H9 (cell line): ENCODE data around the gene SLC19A1. TPM values are rescaled to one million over a fixed set of nuclear protein-coding genes. Genes with fewer than 3 reads are reported as not detected.

ENCODE experiments used
- DNase-seq: peaks from one replicate; pipeline ENCODE4 v3.0.0-alpha.2; 2017
- H2AFZ ChIP-seq: one replicate; pipeline ENCODE4 v1.6.1; 2013; ENCODE audit warnings: mild to moderate bottlenecking, low read length, control low read depth, moderate library complexity
- H2AK5ac ChIP-seq: 2 replicates; pipeline ENCODE4 v1.6.1; 2013; ENCODE audit warnings: low read length, control low read depth, mixed read lengths; ENCODE audit not compliant: insufficient read length
- H2BK120ac ChIP-seq: one replicate; pipeline ENCODE4 v1.6.1; 2013; ENCODE audit warnings: low read depth, mild to moderate bottlenecking, low read length, control low read depth, inconsistent platforms; ENCODE audit not compliant: poor library complexity, severe bottlenecking
- H2BK12ac ChIP-seq: 2 replicates; pipeline ENCODE4 v1.6.1; 2013; ENCODE audit warnings: low read length, control low read depth, mixed read lengths, low read depth; ENCODE audit not compliant: insufficient read length
- H2BK15ac ChIP-seq: 2 replicates; pipeline ENCODE4 v1.6.1; 2013; ENCODE audit warnings: low read depth, low read length, control low read depth
- H2BK20ac ChIP-seq: one replicate; pipeline ENCODE4 v1.6.1; 2013; ENCODE audit warnings: low read depth, mild to moderate bottlenecking, low read length, control low read depth, inconsistent platforms; ENCODE audit not compliant: poor library complexity, severe bottlenecking
- H2BK5ac ChIP-seq: 2 replicates; pipeline ENCODE4 v1.6.1; 2013; ENCODE audit warnings: low read length, control low read depth, mixed read lengths; ENCODE audit not compliant: insufficient read length
- H3K14ac ChIP-seq: 2 replicates; pipeline ENCODE4 v1.6.1; 2013; ENCODE audit warnings: low read length, control low read depth; ENCODE audit not compliant: insufficient read depth
- H3K18ac ChIP-seq: 2 replicates; pipeline ENCODE4 v1.6.1; 2013; ENCODE audit warnings: low read depth, mild to moderate bottlenecking, mixed read lengths, low read length, control low read depth; ENCODE audit not compliant: insufficient read length
- H3K23ac ChIP-seq: 2 replicates; pipeline ENCODE4 v1.6.1; 2013; ENCODE audit warnings: low read length, control low read depth, mixed read lengths, low read depth; ENCODE audit not compliant: insufficient read length
- H3K23me2 ChIP-seq: 2 replicates; pipeline ENCODE4 v1.6.1; 2013; ENCODE audit warnings: low read depth, mild to moderate bottlenecking, mixed read lengths, low read length, control low read depth; ENCODE audit not compliant: insufficient read length, poor library complexity, severe bottlenecking
- H3K27ac ChIP-seq: 2 replicates; pipeline ENCODE4 v1.5.1; 2013; ENCODE audit warnings: low read length, control low read depth, mixed read lengths, low read depth; ENCODE audit not compliant: insufficient read length
- H3K27me3 ChIP-seq: 2 replicates; pipeline ENCODE4 v1.6.1; 2013; ENCODE audit warnings: low read length, control low read depth, inconsistent platforms; ENCODE audit not compliant: insufficient read depth
- H3K4ac ChIP-seq: 2 replicates; pipeline ENCODE4 v1.6.1; 2013; ENCODE audit warnings: low read depth, mild to moderate bottlenecking, control low read depth, inconsistent platforms, low read length, moderate library complexity
- H3K4me1 ChIP-seq: 2 replicates; pipeline ENCODE4 v1.6.1; 2013; ENCODE audit warnings: low read length, control low read depth, inconsistent platforms; ENCODE audit not compliant: insufficient read depth
- H3K4me2 ChIP-seq: 2 replicates; pipeline ENCODE4 v1.6.1; 2013; ENCODE audit warnings: low read length, control low read depth, mixed read lengths; ENCODE audit not compliant: insufficient read length, insufficient read depth
- H3K56ac ChIP-seq: 2 replicates; pipeline ENCODE4 v1.6.1; 2013; ENCODE audit warnings: low read depth, mild to moderate bottlenecking, mixed read lengths, low read length, control low read depth; ENCODE audit not compliant: insufficient read length
- H3K79me1 ChIP-seq: 2 replicates; pipeline ENCODE4 v1.6.1; 2013; ENCODE audit warnings: low read depth, mild to moderate bottlenecking, moderate library complexity, low read length, control low read depth, inconsistent platforms; ENCODE audit not compliant: insufficient read depth, poor library complexity, severe bottlenecking
- H3K79me2 ChIP-seq: 2 replicates; pipeline ENCODE4 v1.6.1; 2013; ENCODE audit warnings: low read length, control low read depth, inconsistent platforms; ENCODE audit not compliant: insufficient read depth
- H3K9ac ChIP-seq: 2 replicates; pipeline ENCODE4 v1.6.1; 2013; ENCODE audit warnings: low read length, control low read depth, mixed read lengths; ENCODE audit not compliant: insufficient read length; ENCODE audit errors: extremely low read depth
- H3K9me3 ChIP-seq: one replicate; pipeline ENCODE4 v1.6.1; 2013; ENCODE audit warnings: low read depth, low read length, inconsistent platforms; ENCODE audit not compliant: control insufficient read depth
- H3T11ph ChIP-seq: one replicate; pipeline ENCODE4 v1.6.1; 2013; ENCODE audit warnings: mild to moderate bottlenecking, low read length, control low read depth, inconsistent platforms
- H4K20me1 ChIP-seq: one replicate; pipeline ENCODE4 v1.6.1; 2013; ENCODE audit not compliant: control insufficient read depth, insufficient read length, insufficient read depth
- H4K5ac ChIP-seq: 2 replicates; pipeline ENCODE4 v1.6.1; 2013; ENCODE audit warnings: low read depth, mild to moderate bottlenecking, mixed read lengths, low read length, control low read depth; ENCODE audit not compliant: insufficient read length
- H4K8ac ChIP-seq: replicated peaks from 2 replicates; pipeline ENCODE4 v1.6.1; 2013; ENCODE audit warnings: low read length, control low read depth, mixed read lengths, low read depth; ENCODE audit not compliant: insufficient read length
- H4K91ac ChIP-seq: 2 replicates; pipeline ENCODE4 v1.6.1; 2013; ENCODE audit warnings: low read depth, mild to moderate bottlenecking, moderate library complexity, mixed read lengths, low read length, control low read depth; ENCODE audit not compliant: insufficient read length
- H3K27ac Mint-ChIP-seq, 3 experiments: 2 replicates in 2 of 3; 3 replicates in 1 of 3; pipeline ENCODE4 v1.8.0; 2020 to 2021; ENCODE audit warnings: mixed read lengths in 3 of 3, mild to moderate bottlenecking in 1 of 3, moderate library complexity in 1 of 3
- H3K27me3 Mint-ChIP-seq: 2 replicates; pipeline ENCODE4 v1.8.0; 2021; ENCODE audit warnings: low read depth, mild to moderate bottlenecking, moderate library complexity, mixed read lengths
- H3K36me3 Mint-ChIP-seq, 3 experiments: 2 replicates in 2 of 3; 3 replicates in 1 of 3; pipeline ENCODE4 v1.8.0; 2020 to 2021; ENCODE audit warnings: low read depth in 3 of 3, mixed read lengths in 3 of 3; ENCODE audit not compliant: insufficient read depth in 1 of 3
- H3K4me1 Mint-ChIP-seq, 2 experiments: 2 replicates each; pipeline ENCODE4 v1.8.0; 2020; ENCODE audit warnings: mixed read lengths in 2 of 2
- H3K4me3 Mint-ChIP-seq, 2 experiments: 2 replicates in 1 of 2; 3 replicates in 1 of 2; pipeline ENCODE4 v1.8.0; 2020 to 2021; ENCODE audit warnings: mild to moderate bottlenecking in 2 of 2, mixed read lengths in 2 of 2, moderate library complexity in 1 of 2
- H3K9me3 Mint-ChIP-seq, 2 experiments: 2 replicates in 1 of 2; 3 replicates in 1 of 2; pipeline ENCODE4 v1.8.0; 2020; ENCODE audit warnings: mild to moderate bottlenecking in 2 of 2, mixed read lengths in 2 of 2, moderate library complexity in 1 of 2
- WGBS: extraction: QIAGEN DNeasy Blood & Tissue Kit; methylation state at CpG from one replicate; pipeline ENCODE4 v1.1.7; 2013; ENCODE audit warnings: missing lambda C conversion rate, low lambda C conversion rate, mixed read lengths; ENCODE audit not compliant: insufficient read length; ENCODE audit errors: extremely low coverage; 5-methylcytosine and 5-hydroxymethylcytosine counted together
- total RNA-seq: library from RNA; stranded (reverse); gene quantifications from 2 replicates; pipeline ENCODE4 v1.2.1, GENCODE V29; 2021
- TF ChIP-seq, protein P1 (sequence below): fragments of 200-600 bp; sonication (generic); conservative IDR thresholded peaks from 3 replicates; pipeline ENCODE4 v1.8.0; 2021; ENCODE audit warnings: antibody characterized with exemption, mild to moderate bottlenecking

SLC19A1 gene
- total RNA-seq, 1 experiment from 2014 or later = 32.4 TPM

DNA sequence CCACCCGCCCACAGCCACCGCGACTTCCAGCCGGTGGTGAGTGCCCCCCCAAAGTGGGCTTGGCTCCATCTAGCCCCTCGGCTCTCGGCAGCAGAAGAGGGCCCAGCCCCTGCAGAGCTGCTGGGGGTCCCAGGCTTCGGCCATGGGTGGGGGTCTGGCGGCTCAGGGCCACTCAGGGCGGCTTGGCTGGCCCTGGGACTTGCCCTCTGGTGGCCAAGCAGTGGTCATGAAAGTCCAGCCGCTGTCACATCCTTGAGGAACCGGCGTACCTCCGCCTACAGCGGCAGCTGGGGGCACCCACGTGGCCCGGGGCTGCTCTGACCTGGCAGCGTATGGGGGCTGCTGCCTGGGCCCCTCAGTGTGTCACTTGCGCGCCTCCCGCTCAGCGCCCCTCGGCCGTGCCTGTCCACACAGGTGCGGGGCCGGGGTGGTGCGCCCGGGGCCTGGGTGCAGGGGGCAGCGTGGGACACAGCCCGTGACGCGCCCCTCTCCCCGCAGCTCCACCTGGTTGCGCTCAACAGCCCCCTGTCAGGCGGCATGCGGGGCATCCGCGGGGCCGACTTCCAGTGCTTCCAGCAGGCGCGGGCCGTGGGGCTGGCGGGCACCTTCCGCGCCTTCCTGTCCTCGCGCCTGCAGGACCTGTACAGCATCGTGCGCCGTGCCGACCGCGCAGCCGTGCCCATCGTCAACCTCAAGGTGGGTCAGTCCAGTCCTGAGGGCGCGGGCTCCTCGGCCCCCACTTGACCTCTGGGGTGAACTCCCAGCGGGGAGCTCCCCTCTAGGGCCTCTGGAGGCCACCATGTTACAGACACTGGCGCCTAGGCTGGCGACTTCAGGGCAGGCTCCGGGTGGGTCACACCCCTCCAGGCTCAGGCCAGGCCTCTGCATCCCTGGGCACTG lies 32.4 kb downstream of the SLC19A1 start:
- Histone ChIP-seq H4K5ac (no peak overlapping the region), H3K4me2 (no peak overlapping the region), H2BK15ac (no peak overlapping the region), H4K8ac (no peak overlapping the region), H3K14ac (no peak overlapping the region), H3K23me2 (no peaks in the 10 kb centered on the region), H3T11ph (no peak overlapping the region), H2AK5ac (no peak overlapping the region), H3K4me1 (no peaks in the 10 kb centered on the region), H3K79me1 (no peaks in the 10 kb centered on the region), H2BK5ac (no peak overlapping the region), H2AFZ (no peak overlapping the region), H3K4ac (no peak overlapping the region), H3K23ac (no peak overlapping the region), H2BK120ac (no peak overlapping the region), H3K27me3 (no peaks in the 10 kb centered on the region), H3K9ac (no peak overlapping the region), H3K18ac (no peak overlapping the region), H4K20me1 (no peaks in the 10 kb centered on the region), H3K56ac (no peak overlapping the region), H2BK12ac (no peak overlapping the region), H3K79me2 (no peaks in the 10 kb centered on the region), H3K9me3 (no peaks in the 10 kb centered on the region), H2BK20ac (no peak overlapping the region), H3K27ac (no peak overlapping the region), H4K91ac (no peak overlapping the region)
- WGBS = no CpG with 5 or more reads among the region's 61 CpGs
- DNase-seq = peak; percentile 61
- peaks cover 0 to 35% (median 29%) of the 10 kb centered on the region in 3 experiments; a peak in 6 of 7 replicates for H3K36me3 Mint-ChIP-seq
- H3K4me3 Mint-ChIP-seq = no peak overlapping the region
- no peaks in the 10 kb centered on the region for H3K9me3 Mint-ChIP-seq
- TF ChIP-seq, protein P1, sequence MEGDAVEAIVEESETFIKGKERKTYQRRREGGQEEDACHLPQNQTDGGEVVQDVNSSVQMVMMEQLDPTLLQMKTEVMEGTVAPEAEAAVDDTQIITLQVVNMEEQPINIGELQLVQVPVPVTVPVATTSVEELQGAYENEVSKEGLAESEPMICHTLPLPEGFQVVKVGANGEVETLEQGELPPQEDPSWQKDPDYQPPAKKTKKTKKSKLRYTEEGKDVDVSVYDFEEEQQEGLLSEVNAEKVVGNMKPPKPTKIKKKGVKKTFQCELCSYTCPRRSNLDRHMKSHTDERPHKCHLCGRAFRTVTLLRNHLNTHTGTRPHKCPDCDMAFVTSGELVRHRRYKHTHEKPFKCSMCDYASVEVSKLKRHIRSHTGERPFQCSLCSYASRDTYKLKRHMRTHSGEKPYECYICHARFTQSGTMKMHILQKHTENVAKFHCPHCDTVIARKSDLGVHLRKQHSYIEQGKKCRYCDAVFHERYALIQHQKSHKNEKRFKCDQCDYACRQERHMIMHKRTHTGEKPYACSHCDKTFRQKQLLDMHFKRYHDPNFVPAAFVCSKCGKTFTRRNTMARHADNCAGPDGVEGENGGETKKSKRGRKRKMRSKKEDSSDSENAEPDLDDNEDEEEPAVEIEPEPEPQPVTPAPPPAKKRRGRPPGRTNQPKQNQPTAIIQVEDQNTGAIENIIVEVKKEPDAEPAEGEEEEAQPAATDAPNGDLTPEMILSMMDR = peak; percentile 46
- peaks cover 0 to 4% of the 10 kb centered on the region in 2 experiments; a peak in 1 of 4 replicates for H3K4me1 Mint-ChIP-seq
- peaks cover 7% of the 10 kb centered on the region; the same call in 1 of the 2 replicates for H3K27me3 Mint-ChIP-seq
- H3K27ac Mint-ChIP-seq = no peak overlapping the region
